NB4 (cell line): Measurements from ENCODE around the gene C16orf54.
"Not testable (repeated sequence)": the region's sequence is repeated elsewhere in the genome, so short reads cannot be mapped to it uniquely, and the experiment has no call there.

ENCODE experiments used
- DNase-seq: peaks from one replicate; pipeline ENCODE4 v3.0.0; 2010; ENCODE audit warnings: low read depth
- H3K4me3 ChIP-seq: one replicate; pipeline ENCODE4 v1.5.1; 2011; ENCODE audit warnings: mild to moderate bottlenecking, low read depth, low read length, moderate library complexity
- CTCF ChIP-seq: IDR thresholded peaks from one replicate; pipeline ENCODE4 v1.5.1; 2012; ENCODE audit warnings: low read depth, low read length
- MYC ChIP-seq: IDR thresholded peaks from 2 replicates; pipeline ENCODE4 v1.6.1; 2011; ENCODE audit warnings: low read depth, low read length
- POLR2A ChIP-seq: IDR thresholded peaks from 2 replicates; pipeline ENCODE4 v1.6.1; 2011; ENCODE audit warnings: mild to moderate bottlenecking; ENCODE audit not compliant: insufficient read length; ENCODE audit errors: extremely low read depth
- TF ChIP-seq, protein P1 (sequence below): IDR thresholded peaks from 2 replicates; pipeline ENCODE4 v1.6.1; 2011; ENCODE audit warnings: low read depth, low read length

The C16orf54 gene

DNA sequence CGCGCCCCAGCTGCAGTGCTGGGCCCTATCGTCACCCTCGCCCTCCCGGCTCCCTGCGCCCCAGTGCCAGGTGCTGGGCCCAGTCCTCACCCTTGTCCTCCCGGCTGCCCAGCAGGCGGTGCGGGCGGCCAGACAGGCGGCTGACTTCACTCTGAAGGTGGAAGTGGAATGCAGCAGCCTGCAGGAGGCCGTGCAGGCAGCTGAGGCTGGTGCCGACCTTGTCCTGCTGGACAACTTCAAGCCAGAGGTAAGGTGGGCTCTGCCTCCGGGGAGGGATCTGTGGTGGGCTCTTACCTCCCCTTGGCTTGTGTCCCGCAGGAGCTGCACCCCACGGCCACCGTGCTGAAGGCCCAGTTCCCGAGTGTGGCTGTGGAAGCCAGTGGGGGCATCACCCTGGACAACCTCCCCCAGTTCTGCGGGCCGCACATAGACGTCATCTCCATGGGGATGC is 48.9 kb downstream of the C16orf54 start:
- H3K4me3 ChIP-seq = no peak overlapping the region
- TF ChIP-seq MYC = no peak
- no peak for TF ChIP-seq CTCF
- TF ChIP-seq, protein P1, sequence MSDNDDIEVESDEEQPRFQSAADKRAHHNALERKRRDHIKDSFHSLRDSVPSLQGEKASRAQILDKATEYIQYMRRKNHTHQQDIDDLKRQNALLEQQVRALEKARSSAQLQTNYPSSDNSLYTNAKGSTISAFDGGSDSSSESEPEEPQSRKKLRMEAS = no peak
- no peak for TF ChIP-seq POLR2A
- no peak for DNase-seq

DNA sequence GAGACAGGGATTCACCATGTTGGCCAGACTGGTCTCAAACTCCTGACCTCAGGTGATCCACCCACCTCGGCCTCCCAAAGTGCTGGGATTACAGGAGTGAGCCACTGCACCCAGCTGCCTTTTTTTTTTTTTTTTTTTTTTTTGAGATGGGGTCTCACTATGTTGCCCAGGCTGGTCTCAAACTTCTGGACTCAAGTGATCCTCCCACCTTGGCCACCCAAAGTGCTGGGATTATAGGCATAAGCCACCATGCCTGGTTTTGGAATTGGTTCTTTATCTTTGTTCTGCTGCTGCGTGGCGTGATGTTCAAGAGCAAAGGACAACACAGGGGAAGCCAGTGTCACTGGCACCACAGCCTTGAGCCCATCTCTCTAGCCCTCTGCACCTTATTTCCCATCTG is 50.1 kb downstream of the C16orf54 start:
- H3K4me3 ChIP-seq, DNase-seq: not testable (repeated sequence)

GRCh38 chr16:29694384-29695195 is 51.2 kb downstream of the C16orf54 start:
- TF ChIP-seq, protein P1 = no peak
- no peak for TF ChIP-seq CTCF
- peak; percentile 71 for DNase-seq
- H3K4me3 ChIP-seq = no peak overlapping the region

- H3K4me3 ChIP-seq, DNase-seq: not testable (repeated sequence)
These were observed 53.2 kb downstream of the C16orf54 start for GRCh38 chr16:29692606-29693005.
